Cardiac muscle cell (in vitro differentiated cells and primary cell): ENCODE data around the gene ACVR1. TPM values are rescaled to one million over a fixed set of nuclear protein-coding genes. Genes with fewer than 3 reads are reported as not detected.

Source experiments
- DNase-seq, 2 donors: peaks; one replicate each; pipeline versions ENCODE4 v3.0.0 to v3.0.0-alpha.2; 2010 to 2017; ENCODE audit warnings: low read depth in 1 of 2, low spot score in 1 of 2
- H3K27ac ChIP-seq: fragments of 200-600 bp; sonication (generic); 2 replicates; pipeline ENCODE4 v1.5.1; 2016
- H3K27me3 ChIP-seq: fragments of 200-600 bp; sonication (generic); 2 replicates; pipeline ENCODE4 v1.6.0; 2016; ENCODE audit warnings: control low read depth
- H3K36me3 ChIP-seq: fragments of 200-600 bp; sonication (generic); 2 replicates; pipeline ENCODE4 v1.5.1; 2016; ENCODE audit warnings: control low read depth
- H3K4me1 ChIP-seq: fragments of 200-600 bp; sonication (generic); 2 replicates; pipeline ENCODE4 v1.8.1; 2017; ENCODE audit warnings: low read depth, mild to moderate bottlenecking, mixed run types
- H3K4me3 ChIP-seq: fragments of 200-600 bp; sonication (generic); 2 replicates; pipeline ENCODE4 v1.5.1; 2016; ENCODE audit warnings: mild to moderate bottlenecking
- H3K9me3 ChIP-seq: fragments of 200-600 bp; sonication (generic); 2 replicates; pipeline ENCODE4 v1.5.1; 2017; ENCODE audit warnings: low read depth, mild to moderate bottlenecking, control low read depth
- CTCF ChIP-seq: IDR thresholded peaks from 2 replicates; pipeline ENCODE4 v1.5.1; 2012; ENCODE audit warnings: low read depth, mild to moderate bottlenecking, low read length
- polyA plus RNA-seq: library from polyadenylated mRNA; unstranded; fragments of >200 nt; fragmentation: Nextera tagmentation; extraction: Ambion mirVana; gene quantifications from 2 replicates; pipeline ENCODE4 v1.2.1, GENCODE V29; 2016
- total RNA-seq: library from RNA; depleted of rRNA; stranded (reverse); fragments of >200 nt; gene quantifications from 2 replicates; pipeline ENCODE4 v1.2.3, GENCODE V29; 2016

ACVR1 gene
- total and polyA plus RNA-seq, 2 experiments from 2014 or later: 7.5 to 12.9 TPM

GRCh38 chr2:157839822-157840221 lies 36.3 kb downstream of the ACVR1 start:
- H3K27ac ChIP-seq: peak overlapping the region; percentile 81
- H3K27me3 ChIP-seq: no peaks in the 10 kb centered on the region
- TF ChIP-seq CTCF: no peak
- H3K4me3 ChIP-seq: no peak overlapping the region
- peaks cover 42% of the 10 kb centered on the region for H3K4me1 ChIP-seq
- no peaks in the 10 kb centered on the region for H3K36me3 ChIP-seq
- no peak for DNase-seq
- no peaks in the 10 kb centered on the region for H3K9me3 ChIP-seq

GRCh38 chr2:157839162-157839801 lies 36.8 kb downstream of the ACVR1 start:
- H3K9me3 ChIP-seq: no peaks in the 10 kb centered on the region
- peak; percentile 60 to 87 for DNase-seq
- no peak for TF ChIP-seq CTCF
- no peaks in the 10 kb centered on the region for H3K27me3 ChIP-seq
- H3K4me1 ChIP-seq: peaks cover 42% of the 10 kb centered on the region
- H3K36me3 ChIP-seq: no peaks in the 10 kb centered on the region
- peak overlapping the region; percentile 81 for H3K27ac ChIP-seq
- no peak overlapping the region for H3K4me3 ChIP-seq

- Histone ChIP-seq H3K4me1 (peaks cover 42% of the 10 kb centered on the region), H3K9me3 (no peaks in the 10 kb centered on the region), H3K27ac (peak overlapping the region; percentile 81), H3K36me3 (no peaks in the 10 kb centered on the region), H3K27me3 (no peaks in the 10 kb centered on the region), H3K4me3 (no peak overlapping the region)
- no peak for TF ChIP-seq CTCF
- peak; percentile 49 to 71 for DNase-seq
Observed at GRCh38 chr2:157838442-157839161, 37.5 kb downstream of the ACVR1 start.

- H3K27me3 ChIP-seq: no peaks in the 10 kb centered on the region
- peak in 1 of 2 donors; percentile 43 for DNase-seq
- no peak for TF ChIP-seq CTCF
- peak overlapping the region; percentile 81 for H3K27ac ChIP-seq
- H3K9me3 ChIP-seq: no peaks in the 10 kb centered on the region
- no peak overlapping the region for H3K4me3 ChIP-seq
- H3K36me3 ChIP-seq: no peaks in the 10 kb centered on the region
- peaks cover 42% of the 10 kb centered on the region for H3K4me1 ChIP-seq
Observed at GRCh38 chr2:157837851-157838441, 38.2 kb downstream of the ACVR1 start.

GRCh38 chr2:157836531-157836930 lies 39.6 kb downstream of the ACVR1 start:
- no peak overlapping the region for H3K4me3 ChIP-seq
- no peaks in the 10 kb centered on the region for H3K9me3 ChIP-seq
- H3K27me3 ChIP-seq: no peaks in the 10 kb centered on the region
- DNase-seq: no peak
- H3K27ac ChIP-seq: no peak overlapping the region
- TF ChIP-seq CTCF: no peak
- no peaks in the 10 kb centered on the region for H3K36me3 ChIP-seq
- H3K4me1 ChIP-seq: peaks cover 44% of the 10 kb centered on the region
